Measurements from ENCODE around the gene ARHGAP15. TPM values are rescaled to one million over a fixed set of nuclear protein-coding genes. Genes with fewer than 3 reads are reported as not detected.

The ARHGAP15 gene
- total RNA-seq, 1 donor, result 334 TPM

- Histone ChIP-seq H3K27me3 (ENCODE audit: insufficient read depth, low read length) (no peaks in the 10 kb centered on the region), H3K9me3 (ENCODE audit: low read depth, low read length) (no peaks in the 10 kb centered on the region), H3K4me3 (ENCODE audit: low read length) (no peak overlapping the region), H3K4me1 (ENCODE audit: insufficient read depth, low read length) (no peaks in the 10 kb centered on the region)
Observed at GRCh38 chr2:143375384-143375880, 246.2 kb downstream of the ARHGAP15 start.

GRCh38 chr2:143378996-143379395, 249.8 kb downstream of the ARHGAP15 start:
- Histone ChIP-seq H3K9me3 (ENCODE audit: low read depth, low read length) (no peaks in the 10 kb centered on the region), H3K4me1 (ENCODE audit: insufficient read depth, low read length) (no peaks in the 10 kb centered on the region), H3K4me3 (ENCODE audit: low read length) (no peak overlapping the region), H3K27me3 (ENCODE audit: insufficient read depth, low read length) (no peaks in the 10 kb centered on the region)

GRCh38 chr2:143379955-143380354, 250.7 kb downstream of the ARHGAP15 start:
- H3K4me1 ChIP-seq (ENCODE audit: insufficient read depth, low read length), result no peaks in the 10 kb centered on the region
- no peaks in the 10 kb centered on the region for H3K27me3 ChIP-seq (ENCODE audit: insufficient read depth, low read length)
- no peak overlapping the region for H3K4me3 ChIP-seq (ENCODE audit: low read length)
- H3K9me3 ChIP-seq (ENCODE audit: low read depth, low read length), result no peaks in the 10 kb centered on the region

DNA sequence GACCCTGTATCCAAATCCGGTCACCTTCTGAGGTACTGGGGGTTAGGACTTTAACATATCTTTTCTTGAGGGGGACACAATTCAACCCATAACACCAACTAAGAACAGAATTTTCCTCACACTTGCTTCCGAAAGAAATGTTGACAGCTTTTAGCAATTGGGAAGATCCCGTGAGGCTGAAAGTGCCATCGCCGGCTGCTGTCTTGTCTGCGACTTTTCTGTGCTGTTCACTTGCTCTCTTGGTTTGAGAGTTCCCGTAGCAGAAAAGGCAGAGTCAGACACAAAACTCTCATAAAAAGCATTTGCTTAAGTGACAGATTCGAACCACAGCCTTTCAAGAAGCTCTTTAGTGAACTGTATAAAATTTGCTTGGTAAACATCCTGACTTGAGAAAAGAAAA, 253.4 kb downstream of the ARHGAP15 start:
- Histone ChIP-seq H3K4me3 (ENCODE audit: low read length) (no peak overlapping the region), H3K9me3 (ENCODE audit: low read depth, low read length) (no peaks in the 10 kb centered on the region), H3K4me1 (ENCODE audit: insufficient read depth, low read length) (no peaks in the 10 kb centered on the region)

DNA sequence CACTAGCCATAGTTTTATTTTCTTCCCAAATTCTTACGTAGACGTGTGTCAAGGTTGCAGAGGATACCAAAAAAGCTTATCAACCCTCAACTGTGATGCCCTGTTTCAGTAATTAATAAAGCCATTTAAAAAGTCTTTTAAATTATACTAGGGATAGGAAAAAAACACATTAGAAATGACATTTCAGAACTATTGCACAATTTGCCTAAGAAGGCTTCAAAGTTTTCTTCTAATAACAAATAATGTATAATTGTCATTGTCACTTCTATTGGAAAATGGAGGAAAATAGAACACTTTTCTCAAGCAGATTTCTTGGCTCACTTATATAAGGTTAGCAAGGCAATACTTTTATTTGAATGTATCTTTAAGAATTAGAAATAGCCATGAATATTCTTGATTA, 253.8 kb downstream of the ARHGAP15 start:
- no peak overlapping the region for H3K4me3 ChIP-seq (ENCODE audit: low read length)
- H3K4me1 ChIP-seq (ENCODE audit: insufficient read depth, low read length), result no peaks in the 10 kb centered on the region
- no peaks in the 10 kb centered on the region for H3K9me3 ChIP-seq (ENCODE audit: low read depth, low read length)
- no peaks in the 10 kb centered on the region for H3K27me3 ChIP-seq (ENCODE audit: insufficient read depth, low read length)

More for the DNA sequence above, 253.4 kb downstream of the ARHGAP15 start:
- no peaks in the 10 kb centered on the region for H3K27me3 ChIP-seq (ENCODE audit: insufficient read depth, low read length)

DNA sequence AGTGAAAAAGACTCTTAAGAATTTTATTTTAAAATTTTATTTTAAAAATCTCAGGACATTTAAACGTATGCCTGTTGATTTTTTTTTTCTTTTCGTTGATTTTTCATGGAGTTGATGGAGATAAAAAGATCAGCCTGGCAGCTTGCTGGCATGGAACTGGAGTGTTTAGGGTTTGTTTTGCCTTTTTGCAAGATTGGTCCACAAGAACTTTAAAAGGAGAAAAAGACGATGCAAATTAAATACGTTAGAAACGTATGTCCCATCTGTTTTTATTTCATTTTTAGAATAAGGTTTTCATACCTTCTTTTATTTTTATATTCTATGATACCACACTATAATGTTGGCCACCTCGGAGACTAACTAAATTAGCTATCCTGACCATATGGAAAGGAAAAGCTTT, 254.9 kb downstream of the ARHGAP15 start:
- no peaks in the 10 kb centered on the region for H3K4me1 ChIP-seq (ENCODE audit: insufficient read depth, low read length)
- no peaks in the 10 kb centered on the region for H3K27me3 ChIP-seq (ENCODE audit: insufficient read depth, low read length)
- no peak overlapping the region for H3K4me3 ChIP-seq (ENCODE audit: low read length)
- H3K9me3 ChIP-seq (ENCODE audit: low read depth, low read length), result no peaks in the 10 kb centered on the region

DNA sequence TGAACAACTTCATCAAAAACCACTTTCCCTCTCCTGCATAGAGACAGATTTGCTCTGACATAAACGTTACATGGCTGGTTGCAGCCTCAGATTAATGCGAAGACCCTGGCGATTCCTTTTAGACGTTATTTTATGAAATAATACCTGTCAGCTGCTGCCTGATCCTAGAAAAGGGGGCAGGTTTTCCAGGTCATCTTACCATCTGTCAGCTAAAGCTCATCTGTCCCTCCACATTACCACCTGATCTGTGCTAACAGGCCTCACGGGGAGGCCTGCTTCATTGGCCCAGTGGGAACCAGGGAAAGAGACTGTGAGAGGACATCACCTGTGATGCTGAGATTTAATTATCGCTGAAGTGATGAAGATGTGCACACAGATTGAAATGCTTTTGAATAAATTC, 261.0 kb downstream of the ARHGAP15 start:
- Histone ChIP-seq H3K4me3 (ENCODE audit: low read length) (no peak overlapping the region), H3K9me3 (ENCODE audit: low read depth, low read length) (no peaks in the 10 kb centered on the region), H3K4me1 (ENCODE audit: insufficient read depth, low read length) (no peaks in the 10 kb centered on the region), H3K27me3 (ENCODE audit: insufficient read depth, low read length) (no peaks in the 10 kb centered on the region)

- no peak overlapping the region for H3K4me3 ChIP-seq (ENCODE audit: low read length)
- H3K9me3 ChIP-seq (ENCODE audit: low read depth, low read length), result no peaks in the 10 kb centered on the region
- no peaks in the 10 kb centered on the region for H3K27me3 ChIP-seq (ENCODE audit: insufficient read depth, low read length)
- H3K4me1 ChIP-seq (ENCODE audit: insufficient read depth, low read length), result no peaks in the 10 kb centered on the region
Observed at GRCh38 chr2:143392358-143392757, 263.1 kb downstream of the ARHGAP15 start.

GRCh38 chr2:143394062-143394461, 264.8 kb downstream of the ARHGAP15 start:
- Histone ChIP-seq H3K4me3 (ENCODE audit: low read length) (no peak overlapping the region), H3K9me3 (ENCODE audit: low read depth, low read length) (no peaks in the 10 kb centered on the region), H3K4me1 (ENCODE audit: insufficient read depth, low read length) (no peaks in the 10 kb centered on the region), H3K27me3 (ENCODE audit: insufficient read depth, low read length) (no peaks in the 10 kb centered on the region)

- Histone ChIP-seq H3K9me3 (ENCODE audit: low read depth, low read length) (no peaks in the 10 kb centered on the region), H3K4me1 (ENCODE audit: insufficient read depth, low read length) (no peaks in the 10 kb centered on the region), H3K4me3 (ENCODE audit: low read length) (no peak overlapping the region), H3K27me3 (ENCODE audit: insufficient read depth, low read length) (no peaks in the 10 kb centered on the region)
Observed at GRCh38 chr2:143397884-143398614, 268.8 kb downstream of the ARHGAP15 start.

DNA sequence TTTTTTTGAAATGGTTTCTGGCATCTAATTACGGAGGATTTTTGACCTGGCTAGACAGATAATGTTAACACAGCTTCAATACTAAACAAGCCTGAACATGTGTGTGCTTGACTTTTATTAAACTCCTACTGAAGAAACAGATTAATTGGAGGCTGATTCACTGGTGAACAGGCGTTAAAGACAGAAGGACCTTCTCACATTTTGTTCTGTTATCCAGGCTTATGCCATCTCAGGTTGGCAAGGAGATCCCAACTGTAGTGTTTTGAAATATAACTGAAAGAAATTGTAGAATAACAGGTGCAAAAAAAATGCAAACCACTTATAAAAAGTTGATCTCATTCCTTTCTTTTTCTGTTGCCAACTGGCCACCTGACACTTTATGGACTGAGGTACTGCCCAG, 269.6 kb downstream of the ARHGAP15 start:
- Histone ChIP-seq H3K27me3 (ENCODE audit: insufficient read depth, low read length) (no peaks in the 10 kb centered on the region), H3K9me3 (ENCODE audit: low read depth, low read length) (no peaks in the 10 kb centered on the region), H3K4me3 (ENCODE audit: low read length) (no peak overlapping the region), H3K4me1 (ENCODE audit: insufficient read depth, low read length) (no peaks in the 10 kb centered on the region)

DNA sequence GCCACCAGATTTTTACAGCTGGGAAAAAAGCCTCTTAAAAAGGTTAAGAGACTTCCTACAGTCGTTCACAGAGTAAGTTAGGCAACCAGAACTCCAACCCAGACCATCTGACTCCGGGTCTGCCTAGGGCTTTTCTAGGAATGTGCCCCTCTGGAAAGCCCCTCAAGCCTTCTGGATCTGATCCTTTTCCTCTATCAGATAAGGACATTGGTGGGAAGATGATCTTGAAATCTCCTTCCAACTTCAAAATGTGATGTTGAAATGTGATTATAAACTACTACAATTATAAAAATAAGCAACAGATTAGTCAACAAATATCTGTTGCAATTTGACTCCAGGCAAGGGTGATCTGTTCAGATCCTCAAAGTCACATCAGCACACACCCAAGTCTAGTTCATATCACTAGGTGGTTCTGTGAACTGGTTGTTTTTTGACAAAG, 270.4 kb downstream of the ARHGAP15 start:
- no peaks in the 10 kb centered on the region for H3K4me1 ChIP-seq (ENCODE audit: insufficient read depth, low read length)
- H3K27me3 ChIP-seq (ENCODE audit: insufficient read depth, low read length), result no peaks in the 10 kb centered on the region
- no peaks in the 10 kb centered on the region for H3K9me3 ChIP-seq (ENCODE audit: low read depth, low read length)

DNA sequence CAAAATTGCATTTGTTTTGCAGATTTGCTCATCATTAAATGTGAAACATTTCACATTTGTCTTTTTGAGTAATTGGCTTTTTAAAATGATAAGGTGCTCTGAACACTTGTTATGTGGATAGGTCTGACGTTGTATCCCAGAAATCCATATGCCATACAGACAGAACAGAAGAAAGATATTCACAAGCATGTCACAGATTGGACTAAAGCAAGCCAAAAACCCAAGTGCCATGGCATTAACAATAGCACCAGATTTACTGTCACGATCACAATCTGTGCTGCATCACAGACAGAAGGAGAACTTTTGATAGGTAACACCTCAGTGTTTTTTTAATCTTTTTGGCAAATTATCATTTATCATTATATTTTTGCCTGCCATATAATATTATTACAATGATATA, 272.6 kb downstream of the ARHGAP15 start:
- no peaks in the 10 kb centered on the region for H3K9me3 ChIP-seq (ENCODE audit: low read depth, low read length)
- H3K4me1 ChIP-seq (ENCODE audit: insufficient read depth, low read length), result no peaks in the 10 kb centered on the region
- no peak overlapping the region for H3K4me3 ChIP-seq (ENCODE audit: low read length)
- H3K27me3 ChIP-seq (ENCODE audit: insufficient read depth, low read length), result no peaks in the 10 kb centered on the region

More for the DNA sequence above, 270.4 kb downstream of the ARHGAP15 start:
- no peak overlapping the region for H3K4me3 ChIP-seq (ENCODE audit: low read length)

- H3K27me3 ChIP-seq (ENCODE audit: insufficient read depth, low read length), result no peaks in the 10 kb centered on the region
- no peaks in the 10 kb centered on the region for H3K4me1 ChIP-seq (ENCODE audit: insufficient read depth, low read length)
- no peaks in the 10 kb centered on the region for H3K9me3 ChIP-seq (ENCODE audit: low read depth, low read length)
- H3K4me3 ChIP-seq (ENCODE audit: low read length), result no peak overlapping the region
Observed at GRCh38 chr2:143402451-143402850, 273.2 kb downstream of the ARHGAP15 start.

DNA sequence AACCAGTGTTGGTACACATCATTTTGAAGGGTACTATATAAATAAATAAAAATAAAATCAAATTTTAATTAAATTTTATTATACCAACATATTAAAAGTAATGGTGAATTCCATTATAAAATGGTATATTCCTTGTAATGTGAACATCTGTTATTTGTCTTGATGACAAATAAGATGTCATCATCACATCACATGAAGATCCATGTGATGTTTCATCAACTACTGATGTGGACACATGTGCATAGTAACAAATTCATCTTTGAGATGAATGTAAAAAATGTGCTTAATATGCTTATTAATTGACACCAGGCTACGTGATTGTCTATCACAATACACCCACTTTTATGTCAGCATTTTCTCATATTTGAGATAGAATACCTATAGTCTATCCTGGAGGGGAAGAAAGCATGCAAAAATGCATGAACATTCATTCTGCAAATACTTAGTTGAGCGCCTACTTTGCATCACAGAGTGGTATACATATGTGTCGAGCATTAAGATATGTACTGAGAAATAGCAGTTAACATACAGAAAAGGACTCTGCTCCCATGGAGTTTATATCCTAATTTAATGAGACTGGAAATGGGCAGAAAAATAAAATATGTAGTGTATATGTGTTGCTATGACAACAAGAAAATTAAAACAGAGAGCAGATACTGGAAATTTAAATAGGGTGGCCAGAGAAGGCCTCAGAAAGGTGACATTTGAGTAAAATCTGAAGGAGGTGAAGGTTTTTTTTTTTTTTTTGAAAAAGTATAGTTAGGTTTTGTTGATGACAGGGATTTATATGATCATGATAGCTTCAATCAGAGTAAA, 281.1 kb downstream of the ARHGAP15 start:
- no peak overlapping the region for H3K4me3 ChIP-seq (ENCODE audit: low read length)
- no peaks in the 10 kb centered on the region for H3K27me3 ChIP-seq (ENCODE audit: insufficient read depth, low read length)
- no peaks in the 10 kb centered on the region for H3K9me3 ChIP-seq (ENCODE audit: low read depth, low read length)
- H3K4me1 ChIP-seq (ENCODE audit: insufficient read depth, low read length), result no peaks in the 10 kb centered on the region
